GM08714 (cell line): Measurements from ENCODE around the gene GGPS1.
"Not testable (repeated sequence)": the region's sequence is repeated elsewhere in the genome, so short reads cannot be mapped to it uniquely, and the experiment has no call there.

Experiments
- H3K4me3 ChIP-seq: fragments of 200-500 bp; sonication (Bioruptor generic); 2 replicates; pipeline ENCODE4 v1.5.1; 2014; ENCODE audit warnings: mild to moderate bottlenecking, low read length, inconsistent platforms
- ZNF274 ChIP-seq: IDR thresholded peaks from 2 replicates; pipeline ENCODE4 v1.6.1; 2012; ENCODE audit warnings: mild to moderate bottlenecking, low read depth, low read length

Gene GGPS1

GRCh38 chr1:235295902-235296350 is 32.4 kb upstream of the GGPS1 start:
- H3K4me3 ChIP-seq, result no peak overlapping the region
- TF ChIP-seq ZNF274, result no peak

GRCh38 chr1:235296729-235297128 is 31.6 kb upstream of the GGPS1 start:
- TF ChIP-seq ZNF274, result no peak
- H3K4me3 ChIP-seq, result no peak overlapping the region

- TF ChIP-seq ZNF274, result no peak
- H3K4me3 ChIP-seq, result no peak overlapping the region; the same call in 1 of the 2 replicates
Observed at GRCh38 chr1:235297579-235297978, 30.8 kb upstream of the GGPS1 start.

GRCh38 chr1:235298758-235299157 is 29.6 kb upstream of the GGPS1 start:
- H3K4me3 ChIP-seq, result no peak overlapping the region
- TF ChIP-seq ZNF274, result no peak

GRCh38 chr1:235299169-235299858 is 29.1 kb upstream of the GGPS1 start:
- no peak for TF ChIP-seq ZNF274
- H3K4me3 ChIP-seq, result no peak overlapping the region

GRCh38 chr1:235302143-235302542 is 26.2 kb upstream of the GGPS1 start:
- H3K4me3 ChIP-seq, result no peak overlapping the region
- no peak for TF ChIP-seq ZNF274

GRCh38 chr1:235304549-235305451 is 23.6 kb upstream of the GGPS1 start:
- H3K4me3 ChIP-seq, result no peak overlapping the region
- TF ChIP-seq ZNF274, result no peak

- no peak for TF ChIP-seq ZNF274
- H3K4me3 ChIP-seq, result no peak overlapping the region
Observed at GRCh38 chr1:235307158-235308124, 20.9 kb upstream of the GGPS1 start.

GRCh38 chr1:235309206-235309605 is 19.2 kb upstream of the GGPS1 start:
- H3K4me3 ChIP-seq, result not testable (repeated sequence)

GRCh38 chr1:235313262-235313661 is 15.1 kb upstream of the GGPS1 start:
- no peak for TF ChIP-seq ZNF274
- no peak overlapping the region for H3K4me3 ChIP-seq

GRCh38 chr1:235313931-235314678 is 14.3 kb upstream of the GGPS1 start:
- TF ChIP-seq ZNF274, result no peak

GRCh38 chr1:235315173-235315572 is 13.2 kb upstream of the GGPS1 start:
- no peak overlapping the region for H3K4me3 ChIP-seq
- no peak for TF ChIP-seq ZNF274

More at GRCh38 chr1:235313931-235314678, 14.3 kb upstream of the GGPS1 start:
- H3K4me3 ChIP-seq, result no peak overlapping the region; the same call in 1 of the 2 replicates

GRCh38 chr1:235315735-235316134 is 12.6 kb upstream of the GGPS1 start:
- TF ChIP-seq ZNF274, result no peak
- H3K4me3 ChIP-seq, result no peak overlapping the region
